Measurements from ENCODE around the gene RGS12.

RGS12 gene

GRCh38 chr4:3292571-3293400 is at the start of gene RGS12:
Gene RGS12 (plus strand): TSS chr4:3293021. CDS start chr4:3316171, 23,150 bp downstream.
- peak; percentile 97 for DNase-seq

GRCh38 chr4:3243136-3243780 is 49.6 kb upstream of the RGS12 start:
- DNase-seq = no peak

DNA sequence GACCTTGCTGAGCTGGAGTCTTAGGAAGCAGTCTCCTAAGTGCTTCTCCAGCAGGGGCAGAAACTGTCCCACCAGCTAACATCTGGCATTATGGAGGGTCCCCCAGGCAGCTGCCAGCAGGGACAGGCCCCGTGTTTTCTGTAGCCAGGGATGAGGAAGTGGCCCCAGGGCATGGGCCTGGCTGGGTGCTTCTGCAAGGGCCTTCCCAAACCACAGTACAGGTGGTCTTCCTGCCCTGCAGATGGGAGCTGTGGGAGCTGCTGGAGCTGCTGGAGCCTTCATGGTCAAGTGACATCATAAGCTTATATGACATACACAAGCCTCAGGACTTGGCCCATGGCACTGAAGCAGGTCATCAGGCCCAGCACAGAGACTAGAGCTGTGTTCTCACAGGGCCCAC is 48.8 kb upstream of the RGS12 start:
- DNase-seq = no peak

DNA sequence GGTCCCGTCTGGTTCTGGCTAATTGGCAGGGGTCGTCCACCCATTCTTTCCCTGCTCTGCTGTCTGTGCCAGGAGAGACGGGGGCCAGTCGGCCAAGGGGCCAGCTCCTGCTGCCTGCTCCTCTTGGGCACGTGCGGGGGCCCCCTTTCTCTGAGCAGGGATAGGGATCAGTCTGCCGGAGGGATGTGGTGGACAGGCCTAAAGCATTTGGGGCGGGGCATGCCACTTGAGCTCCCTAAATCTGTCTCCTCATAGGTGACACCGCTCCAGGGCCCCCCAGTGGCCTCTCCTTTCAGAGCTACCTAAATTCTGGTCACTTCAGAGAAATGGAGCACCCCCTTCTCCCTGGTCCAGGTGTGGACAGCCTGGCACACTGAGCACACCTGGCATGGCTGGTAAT is 48.1 kb upstream of the RGS12 start:
- no peak for DNase-seq

DNA sequence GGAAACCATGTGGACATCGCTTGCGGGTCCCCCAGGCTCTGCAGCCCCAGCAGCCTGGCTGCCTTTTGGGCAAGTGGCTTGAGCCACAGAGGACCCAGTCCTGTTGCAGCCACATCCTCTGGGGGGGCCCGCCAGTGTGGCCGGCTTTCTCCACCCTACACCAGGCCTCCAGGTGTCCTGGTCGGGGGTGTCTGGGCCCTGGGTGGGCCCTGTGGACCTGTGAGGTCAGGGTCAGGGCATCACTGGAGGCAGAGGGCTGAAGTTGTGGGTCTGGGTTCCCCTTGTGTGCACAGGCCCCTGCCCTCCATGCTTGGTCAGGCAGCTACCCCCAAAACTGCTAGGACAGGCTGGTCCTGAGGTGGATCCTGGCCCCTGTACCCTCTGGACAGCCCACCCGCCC is 47.1 kb upstream of the RGS12 start:
- no peak for DNase-seq

DNA sequence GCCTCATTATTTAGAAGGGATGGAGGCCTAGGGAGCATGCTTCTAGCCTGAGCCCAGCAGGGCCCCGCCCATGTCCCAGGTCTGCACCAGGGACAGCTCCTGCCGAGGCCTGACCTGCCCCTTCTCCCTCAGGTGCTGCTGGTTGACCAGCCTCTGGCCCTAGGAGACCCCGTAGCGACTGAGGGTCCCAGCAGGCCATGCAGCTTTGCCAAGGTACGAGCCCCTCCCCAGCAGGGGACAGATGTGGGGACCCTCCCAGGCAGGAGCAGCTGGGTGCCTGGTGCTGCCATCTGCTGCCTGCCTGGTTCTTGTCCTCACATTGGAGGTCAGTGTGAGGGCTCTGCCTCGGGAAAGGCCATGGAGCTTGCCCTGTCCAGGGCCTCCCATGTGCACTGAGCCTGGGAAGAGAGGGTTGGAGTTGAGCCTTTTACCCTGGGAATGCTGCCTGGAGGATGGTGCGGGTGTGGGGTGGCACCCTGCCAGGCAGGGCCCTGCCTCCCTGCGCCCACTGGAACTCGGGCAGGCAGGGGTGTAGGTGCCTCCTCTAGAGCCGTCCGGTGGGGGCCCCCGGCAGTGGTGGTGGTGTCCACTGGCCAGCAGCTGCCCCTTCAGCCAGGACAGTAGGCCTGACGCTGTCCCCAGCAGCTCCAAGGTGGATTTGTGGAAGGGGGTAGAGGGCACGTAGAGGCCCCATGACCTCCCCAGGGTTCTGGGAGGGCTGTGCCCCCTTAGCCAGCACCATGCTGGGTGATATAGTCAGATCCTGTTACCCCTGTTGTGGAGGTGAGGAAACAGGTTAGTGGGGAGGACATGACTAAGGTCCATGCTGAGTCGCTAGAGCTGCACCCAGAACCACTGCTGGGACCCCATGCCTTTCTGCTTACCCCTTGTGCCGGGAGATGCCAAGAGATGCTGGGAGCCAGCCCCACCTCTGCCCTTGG is 46.1 kb upstream of the RGS12 start:
- no peak for DNase-seq

DNA sequence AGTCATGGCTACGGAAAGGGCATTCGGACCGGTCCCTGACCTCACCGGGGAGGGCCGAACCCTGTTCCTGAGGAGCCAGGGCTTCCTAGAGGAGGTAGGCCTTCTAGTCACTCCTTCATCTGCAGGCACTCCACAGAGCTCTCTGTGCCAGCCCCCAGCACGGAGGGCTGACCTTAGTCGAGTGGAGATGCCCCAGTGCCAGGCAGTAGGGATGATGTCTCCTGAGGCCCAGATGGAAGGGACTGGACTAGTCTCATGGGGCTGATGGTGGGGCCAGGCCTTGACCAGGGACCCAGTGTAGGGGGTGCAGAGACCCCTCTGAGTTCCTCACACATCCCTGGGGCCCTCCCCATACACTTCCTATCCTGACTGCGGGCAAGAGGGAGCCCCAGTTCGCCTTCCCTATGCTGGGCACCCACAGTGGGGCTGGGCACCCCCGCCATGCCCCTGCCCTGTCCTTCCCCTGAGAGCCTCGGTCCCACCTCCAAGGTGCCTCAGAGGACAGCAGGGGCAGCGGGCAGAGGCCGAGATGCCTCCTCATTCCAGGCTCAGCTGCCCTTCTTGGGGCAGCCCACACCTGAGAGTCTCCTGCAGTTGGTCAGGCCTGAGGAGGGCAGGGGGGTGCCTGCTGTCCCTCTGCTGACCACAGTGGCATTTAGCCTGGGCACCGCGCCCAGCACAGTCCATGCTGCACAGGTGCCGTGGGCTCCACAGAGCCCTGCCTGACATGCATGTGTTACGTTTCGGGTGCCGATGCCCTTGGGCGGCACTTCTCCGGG is 45.2 kb upstream of the RGS12 start:
- no peak for DNase-seq

GRCh38 chr4:3248178-3248480 is 44.7 kb upstream of the RGS12 start:
- DNase-seq = no peak

- DNase-seq = peak; percentile 57
These were observed 43.8 kb upstream of the RGS12 start, which contains the start of gene MSANTD1 for GRCh38 chr4:3248811-3249661. Gene MSANTD1 (plus strand): TSS chr4:3249159. CDS start chr4:3249223, 64 bp downstream.

- DNase-seq = peak; percentile 21
These were observed 42.9 kb upstream of the RGS12 start for GRCh38 chr4:3249711-3250437.

GRCh38 chr4:3250438-3250955 is 42.3 kb upstream of the RGS12 start:
- peak; percentile 23 for DNase-seq

- DNase-seq = peak; percentile 14
These were observed 41.7 kb upstream of the RGS12 start for GRCh38 chr4:3250956-3251690.

GRCh38 chr4:3251691-3252479 is 40.9 kb upstream of the RGS12 start:
- DNase-seq = peak; percentile 10

DNA sequence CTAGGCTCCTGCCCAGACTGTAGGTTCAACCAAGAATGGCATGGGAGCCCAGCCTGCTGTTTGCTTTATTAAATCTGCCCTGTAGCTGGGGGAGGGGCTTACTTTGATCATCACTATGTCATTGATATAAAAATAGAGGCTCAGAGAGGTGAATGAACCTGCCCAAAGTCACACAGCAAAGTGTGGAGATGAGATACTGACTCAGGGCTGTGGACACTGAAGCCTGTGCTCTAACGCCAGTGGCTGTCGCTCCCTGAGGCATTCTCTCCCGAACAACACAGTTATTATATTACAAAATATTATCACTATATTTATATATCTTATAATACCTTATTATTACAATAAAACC is 40.4 kb upstream of the RGS12 start:
- DNase-seq = no peak

DNA sequence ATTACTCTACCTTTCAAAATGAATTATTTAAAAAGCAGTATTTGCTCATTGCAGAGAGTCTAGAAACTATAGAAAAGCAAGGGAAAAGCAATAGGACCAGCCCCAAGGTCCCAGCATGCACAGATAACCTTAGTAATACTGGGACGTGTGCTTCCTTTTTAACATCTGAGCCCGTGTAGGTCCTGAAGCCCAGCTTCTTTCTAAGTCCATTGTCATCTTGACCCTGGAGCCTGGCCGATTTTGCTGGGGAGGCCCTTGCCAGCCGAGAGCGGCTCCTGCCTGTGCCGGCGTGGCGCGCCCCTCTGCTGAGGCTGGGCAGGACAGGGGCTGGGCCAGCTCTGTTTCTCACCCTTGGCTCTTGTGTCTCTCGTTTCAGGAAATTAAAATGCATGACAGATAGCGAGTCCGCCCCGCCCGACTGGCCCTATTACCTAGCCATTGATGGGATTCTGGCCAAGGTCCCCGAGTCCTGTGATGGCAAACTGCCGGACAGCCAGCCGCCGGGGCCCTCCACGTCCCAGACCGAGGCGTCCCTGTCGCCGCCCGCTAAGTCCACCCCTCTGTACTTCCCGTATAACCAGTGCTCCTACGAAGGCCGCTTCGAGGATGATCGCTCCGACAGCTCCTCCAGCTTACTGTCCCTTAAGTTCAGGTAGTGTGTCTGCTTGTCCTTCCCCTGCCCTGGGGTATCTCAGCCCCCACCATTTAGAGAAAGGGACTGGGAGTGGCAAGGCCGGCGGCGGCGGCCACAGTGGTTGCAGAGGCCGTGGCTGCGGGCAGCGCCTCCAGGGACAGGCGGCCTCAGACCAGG is 39.8 kb upstream of the RGS12 start:
- peak; percentile 12 for DNase-seq

GRCh38 chr4:3253808-3254207 is 39.0 kb upstream of the RGS12 start:
- peak; percentile 15 for DNase-seq

DNA sequence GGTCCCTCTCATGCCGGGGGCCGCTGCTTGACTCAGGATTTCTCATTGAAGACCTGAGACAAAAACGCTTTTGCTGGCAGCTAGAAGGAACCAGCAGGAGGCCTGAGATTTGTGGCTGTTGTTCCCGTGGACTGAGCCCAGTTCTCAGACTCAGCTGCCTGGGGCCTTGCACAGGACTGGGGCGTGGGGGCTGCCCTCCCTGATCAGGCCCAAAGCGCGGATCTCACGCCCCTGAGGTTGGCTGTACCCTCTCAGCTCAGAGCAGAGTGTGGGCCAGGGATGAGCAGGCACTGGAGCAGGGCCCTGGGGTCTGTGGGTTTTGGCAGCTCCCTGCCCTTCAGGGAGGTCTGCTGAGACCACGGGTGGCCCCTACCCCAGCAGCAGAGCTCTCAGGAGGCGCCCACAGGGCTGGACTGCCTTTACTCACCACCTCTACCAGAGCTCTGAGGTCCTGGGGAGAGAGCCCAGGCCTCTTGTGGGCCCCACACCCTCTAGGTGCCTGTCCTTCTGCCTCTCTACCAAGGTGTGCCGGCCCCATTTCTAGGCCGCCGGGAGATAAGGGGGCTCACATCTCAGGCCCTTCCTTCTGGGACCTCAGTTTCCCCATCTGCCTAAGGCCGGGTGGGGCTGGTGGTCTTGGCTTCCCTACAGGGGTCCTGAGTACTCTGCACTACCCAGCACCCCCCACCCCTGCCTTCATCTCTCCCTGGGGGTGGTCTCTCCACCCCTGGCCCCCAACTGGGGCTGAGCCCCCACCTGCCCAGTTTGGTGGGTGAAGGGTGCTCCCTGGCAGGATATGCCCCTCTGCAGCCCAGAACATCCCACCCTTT is 38.3 kb upstream of the RGS12 start:
- peak; percentile 15 for DNase-seq

Data from femur (tissue), 1 donor.